HG02610 (cell line): Measurements from ENCODE around the gene ASXL2.

ENCODE experiments used
- ATAC-seq: cut with Tn5 transposase; IDR thresholded peaks from one replicate; pipeline ENCODE4 v1.9.1; 2021; ENCODE audit warnings: mild to moderate bottlenecking, moderate library complexity; ENCODE audit not compliant: unreplicated experiment

ASXL2 gene

GRCh38 chr2:25808006-25808383 lies 70.3 kb downstream of the ASXL2 start:
- no peak for ATAC-seq

GRCh38 chr2:25806941-25807340 lies 71.3 kb downstream of the ASXL2 start:
- no peak for ATAC-seq

- ATAC-seq, result no peak
Observed at GRCh38 chr2:25805987-25806386, 72.3 kb downstream of the ASXL2 start.

GRCh38 chr2:25804338-25804737 lies 73.9 kb downstream of the ASXL2 start:
- no peak for ATAC-seq

- no peak for ATAC-seq
Observed at GRCh38 chr2:25799301-25799700, 79.0 kb downstream of the ASXL2 start.

- ATAC-seq, result no peak
Observed at GRCh38 chr2:25797620-25798488, 80.4 kb downstream of the ASXL2 start.

- ATAC-seq, result no peak
Observed at GRCh38 chr2:25794544-25795276, 83.6 kb downstream of the ASXL2 start.

GRCh38 chr2:25790074-25790790 lies 88.1 kb downstream of the ASXL2 start:
- ATAC-seq, result no peak

GRCh38 chr2:25788457-25788856 lies 89.8 kb downstream of the ASXL2 start:
- ATAC-seq, result no peak

- no peak for ATAC-seq
Observed at GRCh38 chr2:25787020-25787419, 91.3 kb downstream of the ASXL2 start.

GRCh38 chr2:25784404-25784803 lies 93.9 kb downstream of the ASXL2 start:
- ATAC-seq, result no peak

GRCh38 chr2:25777077-25777476 lies 101.2 kb downstream of the ASXL2 start:
- ATAC-seq, result no peak

- no peak for ATAC-seq
Observed at GRCh38 chr2:25772078-25772477, 106.2 kb downstream of the ASXL2 start.

GRCh38 chr2:25763575-25763974 lies 114.7 kb downstream of the ASXL2 start:
- no peak for ATAC-seq

GRCh38 chr2:25760297-25760696 lies 118.0 kb downstream of the ASXL2 start:
- no peak for ATAC-seq

- ATAC-seq, result no peak
Observed at GRCh38 chr2:25758348-25758747, 119.9 kb downstream of the ASXL2 start.

- ATAC-seq, result no peak
Observed at GRCh38 chr2:25757906-25758305, 120.4 kb downstream of the ASXL2 start.

GRCh38 chr2:25756536-25756935 lies 121.8 kb downstream of the ASXL2 start:
- ATAC-seq, result no peak

- ATAC-seq, result no peak
Observed at GRCh38 chr2:25749676-25750075, 128.6 kb downstream of the ASXL2 start.

GRCh38 chr2:25744055-25744454 lies 134.2 kb downstream of the ASXL2 start:
- ATAC-seq, result no peak

- ATAC-seq, result no peak
Observed at GRCh38 chr2:25743132-25743830, 135.0 kb downstream of the ASXL2 start.
